DOHH2 (cell line): Measurements from ENCODE around the gene ATAD3B.
"Not testable (repeated sequence)": the region's sequence is repeated elsewhere in the genome, so short reads cannot be mapped to it uniquely, and the experiment has no call there.

ENCODE experiments used
- CTCF ChIP-seq: fragments of 200-600 bp; sonication (generic); IDR thresholded peaks from one replicate; pipeline ENCODE4 v1.5.1; 2014; ENCODE audit warnings: antibody characterized with exemption, mild to moderate bottlenecking, low read depth, low read length; ENCODE audit not compliant: poor library complexity, severe bottlenecking
- EZH2phosphoT487 ChIP-seq: fragments of 200-600 bp; sonication (generic); IDR thresholded peaks from 2 replicates; pipeline ENCODE4 v1.6.1; 2017; ENCODE audit warnings: borderline replicate concordance, mild to moderate bottlenecking, antibody characterized with exemption, low read length, moderate library complexity, mixed read lengths

GRCh38 chr1:1428967-1429366 is 42.6 kb upstream of the ATAD3B start:
- not testable (repeated sequence) for TF ChIP-seq CTCF, EZH2phosphoT487
